Ascending aorta (tissue), 2 donors: ENCODE measurements around the gene RAB6B. TPM values are rescaled to one million over a fixed set of nuclear protein-coding genes. Genes with fewer than 3 reads are reported as not detected.

Experiments used
- DNase-seq, 2 donors: peaks; one replicate each; pipeline ENCODE4 v3.0.0-alpha.2; 2019; ENCODE audit warnings: low spot score in 2 of 2
- H3K27ac ChIP-seq, 2 donors: fragments of 200-600 bp; sonication (generic); one replicate each; pipeline ENCODE4 v1.5.1; 2016 to 2017; ENCODE audit warnings: mild to moderate bottlenecking in 1 of 2
- H3K27me3 ChIP-seq: fragments of 200-600 bp; sonication (generic); one replicate; pipeline ENCODE4 v1.5.1; 2017
- H3K36me3 ChIP-seq, 2 donors: fragments of 200-600 bp; sonication (generic); one replicate each; pipeline ENCODE4 v1.5.1; 2016
- H3K4me1 ChIP-seq, 2 donors: fragments of 200-600 bp; sonication (generic); one replicate each; pipeline ENCODE4 v1.5.1; 2016 to 2017; ENCODE audit warnings: mild to moderate bottlenecking in 1 of 2
- H3K4me3 ChIP-seq, 2 donors: fragments of 200-600 bp; sonication (generic); one replicate each; pipeline ENCODE4 v1.5.1; 2016 to 2017; ENCODE audit warnings: mild to moderate bottlenecking in 1 of 2
- H3K9me3 ChIP-seq, 2 donors: fragments of 200-600 bp; sonication (generic); one replicate each; pipeline ENCODE4 v1.5.1; 2016
- CTCF ChIP-seq, 3 experiments: fragments of 200-600 bp in 2 of 3; fragments of 450-650 bp in 1 of 3; sonication (generic) in 2 of 3; IDR thresholded peaks; one replicate each; pipeline ENCODE4 v1.5.1; 2016 to 2019; ENCODE audit warnings: antibody characterized with exemption in 3 of 3, mild to moderate bottlenecking in 1 of 3, moderate library complexity in 1 of 3
- intact Hi-C: fragments of 100-400 bp; cut with DNase I; formaldehyde crosslinking; loops from one replicate; pipeline ENCODE4 v1.15.1; 2023
- total RNA-seq: library from RNA; depleted of rRNA; stranded (reverse); fragments of >200 nt; gene quantifications from one replicate; pipeline ENCODE4 v1.1.0, GENCODE V29; 2016

The RAB6B gene
- total RNA-seq, 1 donor from 2014 or later, result 0.75 TPM

- no peaks in the 10 kb centered on the region for H3K36me3 ChIP-seq
- DNase-seq, result peak in 1 of 2 donors; percentile 58
- intact Hi-C loops, result no loop called here
- H3K27me3 ChIP-seq, result no peaks in the 10 kb centered on the region
- H3K4me3 ChIP-seq, result no peak overlapping the region
- H3K4me1 ChIP-seq, result peaks cover 0 to 11% of the 10 kb centered on the region in 2 donors
- no peak overlapping the region for H3K27ac ChIP-seq
- H3K9me3 ChIP-seq, result no peaks in the 10 kb centered on the region
- no peak for TF ChIP-seq CTCF (IDR thresholded peaks at IDR 0.05)
Measured at GRCh38 chr3:133933097-133934024, 37.7 kb upstream of the RAB6B start.

- TF ChIP-seq CTCF (IDR thresholded peaks at IDR 0.05), result no peak
- peak in 1 of 2 donors; percentile 30 for DNase-seq
- Histone ChIP-seq H3K27ac (no peak overlapping the region), H3K36me3 (no peaks in the 10 kb centered on the region), H3K4me1 (peaks cover 0 to 4% of the 10 kb centered on the region in 2 donors), H3K4me3 (no peak overlapping the region), H3K27me3 (no peaks in the 10 kb centered on the region), H3K9me3 (no peaks in the 10 kb centered on the region)
- intact Hi-C loops, result no loop called here
Measured at GRCh38 chr3:133932009-133932408, 36.3 kb upstream of the RAB6B start.

GRCh38 chr3:133931084-133931483, 35.4 kb upstream of the RAB6B start:
- Histone ChIP-seq H3K27me3 (no peaks in the 10 kb centered on the region), H3K36me3 (no peaks in the 10 kb centered on the region), H3K9me3 (no peaks in the 10 kb centered on the region), H3K4me3 (no peak overlapping the region), H3K4me1 (peaks cover 0 to 4% of the 10 kb centered on the region in 2 donors), H3K27ac (no peak overlapping the region)
- DNase-seq, result peak in 1 of 2 donors; percentile 28
- intact Hi-C loops, result no loop called here
- TF ChIP-seq CTCF (IDR thresholded peaks at IDR 0.05), result no peak

- no peaks in the 10 kb centered on the region for H3K27me3 ChIP-seq
- H3K9me3 ChIP-seq, result no peaks in the 10 kb centered on the region
- intact Hi-C loops, result no loop called here
- no peak overlapping the region for H3K4me3 ChIP-seq
- DNase-seq, result peak in 1 of 2 donors; percentile 30
- peak; percentile 19 to 63 (median 25) for TF ChIP-seq CTCF (IDR thresholded peaks at IDR 0.05)
- peaks cover 0 to 4% of the 10 kb centered on the region in 2 donors for H3K4me1 ChIP-seq
- no peak overlapping the region for H3K27ac ChIP-seq
- H3K36me3 ChIP-seq, result no peaks in the 10 kb centered on the region
Measured at GRCh38 chr3:133930341-133930933, 34.8 kb upstream of the RAB6B start.

- Histone ChIP-seq H3K36me3 (no peaks in the 10 kb centered on the region), H3K4me3 (no peak overlapping the region), H3K27ac (no peak overlapping the region), H3K27me3 (no peaks in the 10 kb centered on the region), H3K9me3 (no peaks in the 10 kb centered on the region), H3K4me1 (peaks cover 0 to 4% of the 10 kb centered on the region in 2 donors)
- no peak for TF ChIP-seq CTCF (IDR thresholded peaks at IDR 0.05)
- intact Hi-C loops, result loop anchor here (5.0 kb wide), 1 partner anchor 1197 kb away; no protein-coding TSS in a partner anchor
- DNase-seq, result peak in 1 of 2 donors; percentile 47
Measured at GRCh38 chr3:133928903-133929607, 33.4 kb upstream of the RAB6B start.
